ENCODE data around the gene SCO2.

DNA sequence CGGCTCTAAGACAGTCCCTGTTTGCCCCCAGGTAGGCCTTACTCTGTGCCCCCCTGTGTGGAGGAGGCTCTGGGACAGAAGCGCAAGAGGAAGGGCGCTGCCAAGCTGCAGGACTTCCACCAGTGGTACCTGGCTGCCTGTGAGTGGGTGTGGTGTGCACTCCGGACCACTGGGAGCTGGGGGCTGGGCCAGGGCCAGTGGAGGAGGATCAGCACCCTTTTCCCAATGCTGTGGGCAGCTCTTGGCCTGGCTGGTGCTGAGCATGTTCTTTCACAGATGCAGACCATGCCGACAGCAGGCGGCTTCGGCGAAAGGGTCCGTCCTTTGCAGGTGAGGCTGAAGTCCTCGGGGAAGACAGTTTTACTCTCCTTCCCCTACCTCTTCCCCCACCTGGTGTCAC lies 3.7 kb downstream of the SCO2 start:
- TF ChIP-seq ZNF121 (tag by site-specific recombination; IDR thresholded peaks at IDR 0.05) = no peak
- TF ChIP-seq BCL6B (tag by site-specific recombination; IDR thresholded peaks at IDR 0.05) = no peak
- TF ChIP-seq ZNF274 (IDR thresholded peaks at IDR 0.05; ENCODE audit: low read length) = no peak
- no peak for TF ChIP-seq ZNF274 (tag by site-specific recombination; IDR thresholded peaks at IDR 0.05; ENCODE audit: borderline replicate concordance)
- TF ChIP-seq, protein P1, sequence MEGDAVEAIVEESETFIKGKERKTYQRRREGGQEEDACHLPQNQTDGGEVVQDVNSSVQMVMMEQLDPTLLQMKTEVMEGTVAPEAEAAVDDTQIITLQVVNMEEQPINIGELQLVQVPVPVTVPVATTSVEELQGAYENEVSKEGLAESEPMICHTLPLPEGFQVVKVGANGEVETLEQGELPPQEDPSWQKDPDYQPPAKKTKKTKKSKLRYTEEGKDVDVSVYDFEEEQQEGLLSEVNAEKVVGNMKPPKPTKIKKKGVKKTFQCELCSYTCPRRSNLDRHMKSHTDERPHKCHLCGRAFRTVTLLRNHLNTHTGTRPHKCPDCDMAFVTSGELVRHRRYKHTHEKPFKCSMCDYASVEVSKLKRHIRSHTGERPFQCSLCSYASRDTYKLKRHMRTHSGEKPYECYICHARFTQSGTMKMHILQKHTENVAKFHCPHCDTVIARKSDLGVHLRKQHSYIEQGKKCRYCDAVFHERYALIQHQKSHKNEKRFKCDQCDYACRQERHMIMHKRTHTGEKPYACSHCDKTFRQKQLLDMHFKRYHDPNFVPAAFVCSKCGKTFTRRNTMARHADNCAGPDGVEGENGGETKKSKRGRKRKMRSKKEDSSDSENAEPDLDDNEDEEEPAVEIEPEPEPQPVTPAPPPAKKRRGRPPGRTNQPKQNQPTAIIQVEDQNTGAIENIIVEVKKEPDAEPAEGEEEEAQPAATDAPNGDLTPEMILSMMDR (tag by site-specific recombination; IDR thresholded peaks at IDR 0.05) = no peak
- no peak for TF ChIP-seq ZNF48 (tag by site-specific recombination; IDR thresholded peaks at IDR 0.05)
